Left colon (tissue), 2 donors: ENCODE results near the gene SLC17A1. TPM values are rescaled to one million over a fixed set of nuclear protein-coding genes. Genes with fewer than 3 reads are reported as not detected.
"Not testable (repeated sequence)": the region's sequence is repeated elsewhere in the genome, so short reads cannot be mapped to it uniquely, and the experiment has no call there.

Source experiments
- ATAC-seq: fragments of 200-7000 bp; cut with Tn5 transposase; one replicate; pipeline ENCODE4 v1.9.1; 2020; ENCODE audit warnings: mild to moderate bottlenecking, moderate library complexity
- DNase-seq, 2 donors: peaks; one replicate each; pipeline ENCODE4 v3.0.0-alpha.2; 2020
- intact Hi-C, 2 donors: fragments of 100-400 bp; cut with DNase I in 1 of 2; cut with micrococcal nuclease in 1 of 2; formaldehyde crosslinking; loops; one replicate each; pipeline versions ENCODE4 v1.11.2 to v1.14.0; 2022; cut with DNase I, micrococcal nuclease
- total RNA-seq, 2 donors: library from RNA; stranded (reverse); fragmentation: NEBNext Ultra II Directional; extraction: Animal tissue kit (Norgen Biotek cat#: 25700); gene quantifications; one replicate each; pipeline ENCODE4 v1.2.1, GENCODE V29; 2021
- donor health status: DM: no; HTN: no; CAD: no.
- donor health status: DM: yes; HTN: yes; CAD: no.

SLC17A1 gene
- total RNA-seq, 2 donors from 2014 or later: not detected

DNA sequence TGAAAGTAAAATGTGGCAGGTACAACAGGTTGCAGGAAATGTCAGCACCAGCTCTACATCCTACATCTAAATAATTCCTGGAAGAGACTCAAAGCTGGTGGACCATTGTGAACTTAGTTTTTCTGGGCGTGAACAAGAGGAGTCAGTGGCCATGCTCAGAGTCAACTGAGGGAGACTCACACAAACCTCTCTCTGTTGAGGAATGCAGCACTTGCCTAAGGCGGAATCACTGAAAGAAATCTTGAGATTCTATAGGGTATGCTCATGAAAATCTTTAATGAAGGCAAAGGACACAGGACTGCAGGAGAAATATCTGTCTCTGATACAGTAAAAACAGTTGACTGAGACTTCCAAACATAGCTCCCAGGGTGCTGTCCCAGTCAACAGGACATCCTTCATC is 54.8 kb downstream of the SLC17A1 start:
- DNase-seq (no peak), ATAC-seq (no peak)
- intact Hi-C loops: no loop called here

DNA sequence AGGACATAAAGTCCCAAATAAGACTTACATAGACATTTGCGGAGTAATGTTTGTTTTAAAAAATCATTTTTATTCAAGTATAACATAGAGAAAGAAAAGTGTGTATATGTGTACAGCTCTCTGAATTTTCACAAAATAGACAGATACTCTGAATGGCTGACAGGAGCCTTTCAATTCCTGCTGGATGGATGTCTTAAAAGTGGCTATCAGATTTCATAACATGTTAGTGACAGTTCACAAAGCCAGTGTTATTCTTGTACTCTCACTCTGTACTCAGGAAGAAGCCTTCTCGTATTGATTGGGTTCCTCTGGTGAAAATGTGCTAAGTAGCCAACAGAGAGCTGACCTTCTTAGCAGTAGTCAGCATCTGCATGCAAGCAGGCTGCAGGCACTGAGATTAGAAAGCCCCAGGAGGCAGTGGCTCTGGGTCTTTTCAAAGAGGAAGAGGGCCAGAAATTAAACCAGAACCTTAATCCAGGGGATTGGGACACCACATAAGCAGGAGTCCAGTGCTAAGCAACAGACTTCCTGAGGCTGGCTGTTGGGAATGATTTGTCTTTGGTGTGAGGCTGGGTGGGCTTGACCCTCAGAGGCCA is 57.6 kb downstream of the SLC17A1 start:
- intact Hi-C loops: no loop called here
- DNase-seq (no peak), ATAC-seq (no peak)

DNA sequence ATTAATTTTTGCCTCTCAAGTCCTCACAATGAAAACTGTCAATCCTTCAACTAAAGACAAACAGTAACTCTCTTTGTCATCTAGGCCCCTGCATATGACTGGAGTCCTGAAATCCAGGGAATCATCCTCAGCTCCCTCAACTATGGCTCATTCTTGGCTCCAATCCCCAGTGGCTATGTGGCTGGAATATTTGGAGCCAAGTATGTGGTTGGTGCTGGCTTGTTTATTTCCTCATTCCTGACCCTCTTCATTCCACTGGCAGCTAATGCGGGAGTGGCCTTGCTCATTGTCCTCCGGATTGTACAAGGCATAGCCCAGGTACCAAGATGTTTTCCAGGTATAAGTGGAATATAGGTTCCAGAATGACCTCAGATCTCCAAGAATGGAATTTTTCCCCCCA is 61.9 kb downstream of the SLC17A1 start:
- DNase-seq (no peak), ATAC-seq (peak; percentile 58)
- intact Hi-C loops: no loop called here

DNA sequence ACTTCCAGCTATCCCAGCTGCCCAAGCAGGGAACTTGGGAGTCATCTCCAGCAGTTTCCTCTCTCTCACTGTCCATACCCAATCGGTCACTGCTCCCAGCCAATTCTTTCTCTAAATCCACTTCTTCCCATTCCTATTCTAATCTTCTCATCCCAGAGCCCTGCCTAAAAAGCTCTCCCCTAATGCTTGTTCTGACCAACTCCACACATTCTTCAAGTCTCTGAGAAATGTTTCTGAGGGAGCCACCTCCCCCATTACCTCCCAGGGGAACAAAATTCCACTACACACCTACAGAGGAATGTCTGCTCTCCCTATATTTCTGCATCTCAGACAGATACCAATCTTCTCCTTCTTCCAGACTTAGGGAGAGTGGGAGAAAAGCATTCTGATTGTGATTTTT is 63.3 kb downstream of the SLC17A1 start:
- no peak for ATAC-seq
- no peak for DNase-seq
- intact Hi-C loops: no loop called here

- intact Hi-C loops: no loop called here
- peak; percentile 19 for ATAC-seq
- DNase-seq: no peak
Observed at GRCh38 chr6:25764611-25765010, 67.2 kb downstream of the SLC17A1 start.

- intact Hi-C loops: no loop called here
- ATAC-seq (peak; percentile 56), DNase-seq (no peak)
Observed at GRCh38 chr6:25757936-25758642, 73.8 kb downstream of the SLC17A1 start.

GRCh38 chr6:25756382-25757363 is 75.2 kb downstream of the SLC17A1 start:
- intact Hi-C loops: no loop called here
- DNase-seq (no peak), ATAC-seq (no peak)

DNA sequence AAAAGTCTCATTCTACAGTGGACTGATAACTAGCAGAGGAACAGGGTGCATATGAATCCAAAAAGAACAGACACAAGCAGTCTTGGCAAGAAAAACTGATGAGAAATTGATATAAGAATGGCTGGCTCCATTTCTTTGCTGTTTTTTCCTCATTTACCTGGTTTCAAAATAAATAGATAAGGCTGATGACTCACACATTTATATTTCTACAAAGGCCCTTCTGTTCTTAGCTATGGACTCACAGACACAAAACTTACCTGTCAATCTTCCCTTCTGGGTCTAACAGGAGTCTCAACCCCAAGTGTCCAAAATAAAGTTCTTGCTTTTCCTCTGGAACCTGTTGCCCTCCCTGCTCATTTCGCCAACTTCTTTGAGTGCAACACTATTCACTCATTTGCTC is 76.4 kb downstream of the SLC17A1 start:
- intact Hi-C loops: no loop called here
- ATAC-seq (no peak), DNase-seq (no peak)

DNA sequence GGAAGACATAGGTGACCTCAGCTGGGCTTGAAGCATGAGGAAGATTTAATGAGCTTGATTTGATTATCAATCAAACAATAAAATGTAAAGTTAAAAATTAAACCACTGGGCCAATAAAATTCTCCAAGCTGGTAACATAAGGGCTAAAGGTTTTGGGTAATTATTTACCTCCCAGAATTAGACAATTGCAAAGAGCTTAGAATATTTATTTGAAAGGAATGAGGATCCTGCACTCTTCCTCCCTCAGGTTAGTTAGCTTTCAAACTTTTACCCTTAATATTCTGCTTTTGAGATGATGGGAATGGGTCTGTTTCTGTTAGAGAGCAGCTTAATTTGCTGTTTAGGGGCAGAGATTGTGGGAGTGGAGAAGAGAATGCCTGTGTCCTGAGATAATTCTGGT is 77.3 kb downstream of the SLC17A1 start, which contains the start of gene SLC17A4:
Gene SLC17A4, plus strand, starts transcription at position 208 of the 400 bp plus-strand sequence. CDS start 7,221 bp downstream, outside the sequence.
- DNase-seq (no peak), ATAC-seq (peak; percentile 52)
- intact Hi-C loops: no loop called here

DNA sequence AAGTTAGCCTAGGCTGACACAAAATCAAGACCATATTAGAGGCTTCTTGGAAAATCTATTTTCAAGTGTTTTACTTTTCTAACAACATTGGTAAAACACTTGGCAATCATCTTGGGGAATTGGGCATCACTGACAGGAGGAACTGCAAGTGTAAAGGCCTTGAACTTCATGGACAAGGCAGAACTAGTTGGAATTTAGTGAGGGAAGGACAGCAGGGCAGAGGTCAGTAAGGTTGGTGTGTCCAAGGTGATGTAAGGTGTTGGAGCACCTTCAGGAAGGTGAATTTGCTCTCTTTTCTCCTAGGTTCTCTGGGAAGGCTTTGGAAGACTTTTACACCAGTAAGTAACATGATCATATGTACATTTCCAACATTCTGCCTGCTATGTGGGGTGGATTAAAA is 78.8 kb downstream of the SLC17A1 start:
- no peak for DNase-seq
- peak; percentile 30 for ATAC-seq
- intact Hi-C loops: no loop called here

DNA sequence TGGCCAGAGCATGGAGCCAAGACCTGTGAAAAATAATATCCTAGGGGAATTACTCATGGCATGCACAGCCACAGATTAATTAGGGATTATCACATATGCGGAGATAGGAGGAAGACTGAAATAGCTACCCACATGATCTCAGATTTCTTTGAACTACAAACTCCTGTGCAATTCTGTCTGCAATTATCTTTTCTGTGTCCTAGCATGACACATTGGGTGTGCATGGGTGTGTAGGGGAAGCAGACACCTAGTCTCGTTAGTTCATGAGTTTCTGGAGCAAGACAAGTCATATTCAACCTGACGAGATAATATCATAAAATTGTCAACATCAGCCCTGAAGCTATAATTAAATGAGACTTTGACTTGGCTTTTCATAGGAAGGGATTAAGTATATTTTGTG is 80.9 kb downstream of the SLC17A1 start:
- no peak for DNase-seq
- intact Hi-C loops: no loop called here
- peak; percentile 75 for ATAC-seq

GRCh38 chr6:25749837-25750236 is 82.0 kb downstream of the SLC17A1 start:
- ATAC-seq: no peak

DNA sequence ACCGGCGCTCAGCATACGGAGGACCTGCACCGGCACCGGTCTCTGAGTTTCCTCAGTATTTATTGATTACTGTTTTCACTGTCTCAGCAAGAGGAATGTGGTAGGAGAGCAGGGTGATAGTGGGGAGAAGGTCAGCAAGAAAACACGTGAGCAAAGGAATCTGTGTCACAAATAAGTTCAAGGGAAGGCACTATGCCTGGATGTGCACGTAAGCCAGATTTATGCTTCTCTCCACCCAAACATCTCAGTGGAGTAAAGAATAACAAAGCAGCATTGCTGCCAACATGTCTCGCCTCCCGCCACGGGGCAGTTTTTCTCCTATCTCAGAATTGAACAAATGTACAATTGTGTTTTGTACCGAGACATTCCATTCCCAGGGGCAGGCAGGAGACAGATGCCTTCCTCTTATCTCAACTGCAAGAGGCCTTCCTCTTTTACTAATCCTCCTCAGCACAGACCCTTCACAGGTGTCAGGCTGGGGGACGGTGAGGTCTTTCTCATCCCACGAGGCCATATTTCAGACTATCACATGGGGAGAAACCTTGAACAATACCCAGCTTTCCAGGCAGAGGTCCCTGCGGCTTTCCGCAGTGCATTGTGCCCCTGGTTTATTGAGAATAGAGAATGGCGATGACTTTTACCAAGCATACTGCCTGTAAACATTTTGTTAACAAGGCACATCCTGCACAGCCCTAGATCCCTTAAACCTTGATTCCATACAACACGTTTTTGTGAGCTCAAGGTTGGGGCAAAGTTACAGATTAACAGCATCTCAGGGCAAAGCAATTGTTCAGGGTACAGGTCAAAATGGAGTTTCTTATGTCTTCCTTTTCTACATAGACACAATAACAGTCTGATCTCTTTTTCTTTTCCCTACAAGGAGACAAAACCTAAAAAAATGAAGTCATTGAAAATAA is 83.0 kb downstream of the SLC17A1 start:
- DNase-seq, ATAC-seq, intact Hi-C loops: not testable (repeated sequence)

More at GRCh38 chr6:25749837-25750236, 82.0 kb downstream of the SLC17A1 start:
- DNase-seq: no peak
- intact Hi-C loops: no loop called here

DNA sequence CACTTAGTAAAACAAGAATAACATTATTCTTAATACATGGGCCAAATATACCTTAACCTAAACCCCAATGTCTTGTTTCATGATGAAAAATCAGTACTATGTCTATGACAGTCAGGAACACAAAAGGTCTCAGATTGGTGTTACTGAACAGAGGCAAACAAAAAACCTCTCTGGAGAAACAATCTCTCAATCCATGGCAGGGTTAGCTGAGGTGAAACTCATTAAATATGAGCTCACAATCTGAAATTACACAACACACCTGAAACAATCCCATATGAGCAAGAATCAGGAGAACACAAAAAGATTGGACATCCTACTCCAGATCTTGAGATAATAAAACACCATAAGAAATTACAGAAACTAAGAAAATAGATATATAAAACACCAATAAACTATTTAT is 83.8 kb downstream of the SLC17A1 start:
- ATAC-seq: no peak

DNA sequence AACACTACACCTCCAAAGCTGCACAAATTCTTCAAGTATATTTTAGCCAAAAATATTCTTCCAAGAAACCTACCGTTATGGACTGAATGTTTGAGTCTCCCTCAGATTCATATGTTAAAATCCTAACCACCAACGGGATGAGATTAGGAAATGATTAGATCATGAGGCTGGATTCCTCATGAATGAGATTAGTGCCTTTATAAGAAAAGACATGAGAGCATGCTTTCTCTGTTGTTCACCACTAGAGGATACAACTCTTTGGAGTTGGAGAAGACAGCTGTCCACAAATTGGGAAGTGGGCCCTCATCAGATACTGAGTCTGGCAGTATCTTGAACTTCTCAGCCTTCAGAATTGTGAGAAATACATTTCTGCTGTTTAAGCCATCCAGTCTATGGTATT is 84.4 kb downstream of the SLC17A1 start:
- ATAC-seq (no peak), DNase-seq (no peak)
- intact Hi-C loops: no loop called here

More for the DNA sequence above, 83.8 kb downstream of the SLC17A1 start:
- DNase-seq: no peak
- intact Hi-C loops: no loop called here

GRCh38 chr6:25746968-25747367 is 84.9 kb downstream of the SLC17A1 start:
- intact Hi-C loops: no loop called here
- DNase-seq (no peak), ATAC-seq (peak; percentile 63)

- intact Hi-C loops: no loop called here
- DNase-seq: no peak
- no peak for ATAC-seq
Observed at GRCh38 chr6:25745836-25746235, 86.0 kb downstream of the SLC17A1 start.

- no peak for DNase-seq
- intact Hi-C loops: no loop called here
- peak; percentile 88 for ATAC-seq
Observed at GRCh38 chr6:25743868-25744267, 88.0 kb downstream of the SLC17A1 start.
